RKO (cell line): ENCODE measurements around the gene MACROD2.

Experiments used
- DNase-seq: peaks from one replicate; pipeline ENCODE4 v3.0.0-alpha.2; 2016; ENCODE audit warnings: low spot score

The MACROD2 gene

DNA sequence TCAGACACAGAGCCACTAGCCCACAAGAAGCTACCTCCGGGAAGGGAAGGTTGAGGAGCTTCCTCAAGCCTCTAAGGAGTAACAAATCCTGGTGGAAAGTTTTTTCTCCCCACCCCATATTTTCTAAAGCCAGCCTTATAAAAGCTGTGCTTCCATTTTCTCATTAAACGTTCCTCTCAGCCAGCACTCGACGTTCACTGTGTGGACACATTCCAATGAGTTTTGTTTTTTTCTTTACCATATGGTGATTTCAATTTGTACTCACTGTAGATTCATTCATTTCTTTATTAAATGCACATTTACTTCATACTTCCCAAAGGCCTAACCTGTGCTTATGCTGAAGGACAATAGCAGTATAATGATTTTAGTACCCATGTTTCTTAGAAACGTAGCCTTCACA is 536.5 kb downstream of the MACROD2 start:
- no peak for DNase-seq

DNA sequence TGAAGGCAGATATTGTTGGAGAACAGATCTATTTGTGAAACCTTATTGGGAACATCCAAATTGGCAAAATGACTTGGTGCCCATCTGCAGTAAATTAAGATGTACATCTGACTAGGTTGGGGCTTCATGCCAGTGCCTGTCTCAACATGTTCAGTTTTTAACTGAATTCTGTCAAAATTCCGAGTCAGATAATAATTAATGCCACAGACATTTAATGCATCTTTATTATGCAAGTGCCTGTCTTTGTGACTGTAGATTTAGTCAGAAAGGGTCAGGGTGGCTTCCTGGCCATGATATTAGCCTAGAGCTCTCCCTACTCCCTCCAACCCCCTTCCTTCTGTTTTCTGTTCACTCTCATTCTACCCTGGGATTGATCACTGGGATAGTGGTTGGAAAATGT is 541.4 kb downstream of the MACROD2 start:
- DNase-seq: no peak

DNA sequence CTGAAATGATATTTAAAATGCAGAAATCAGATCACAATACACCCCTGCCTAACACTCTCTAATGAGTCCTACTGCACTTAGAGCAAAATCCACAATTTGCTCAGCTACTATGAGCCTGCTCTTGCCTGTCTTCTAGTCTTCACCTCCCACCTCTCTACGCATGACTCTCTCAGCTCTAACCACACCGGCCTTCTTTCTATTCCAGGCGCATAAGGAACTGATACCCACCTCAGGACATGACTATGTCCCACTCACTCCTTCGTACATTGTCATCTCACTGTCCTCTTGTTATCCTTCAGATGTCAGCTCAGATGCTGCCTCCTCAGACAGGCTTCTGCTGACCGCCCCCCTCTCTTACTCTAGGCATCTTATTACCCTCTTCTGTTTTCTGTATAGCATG is 543.1 kb downstream of the MACROD2 start:
- DNase-seq: no peak

DNA sequence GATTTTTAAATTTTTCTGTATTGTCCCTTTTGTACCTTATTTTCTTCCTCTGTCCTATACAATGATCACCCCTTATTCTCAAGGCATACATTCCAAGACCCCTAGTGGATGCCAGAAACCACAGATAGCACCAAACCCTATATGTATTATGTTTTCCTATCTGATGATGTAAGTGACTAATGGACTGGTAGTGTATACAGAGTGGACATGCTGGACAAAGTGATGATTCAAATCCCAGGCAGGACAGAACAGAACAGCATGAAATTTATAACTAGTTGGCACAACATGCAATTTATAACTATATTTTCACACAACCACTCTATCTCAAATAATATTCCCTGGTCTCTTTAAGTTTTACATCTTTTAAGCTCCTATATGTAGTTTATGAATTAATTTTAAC is 547.7 kb downstream of the MACROD2 start:
- no peak for DNase-seq

DNA sequence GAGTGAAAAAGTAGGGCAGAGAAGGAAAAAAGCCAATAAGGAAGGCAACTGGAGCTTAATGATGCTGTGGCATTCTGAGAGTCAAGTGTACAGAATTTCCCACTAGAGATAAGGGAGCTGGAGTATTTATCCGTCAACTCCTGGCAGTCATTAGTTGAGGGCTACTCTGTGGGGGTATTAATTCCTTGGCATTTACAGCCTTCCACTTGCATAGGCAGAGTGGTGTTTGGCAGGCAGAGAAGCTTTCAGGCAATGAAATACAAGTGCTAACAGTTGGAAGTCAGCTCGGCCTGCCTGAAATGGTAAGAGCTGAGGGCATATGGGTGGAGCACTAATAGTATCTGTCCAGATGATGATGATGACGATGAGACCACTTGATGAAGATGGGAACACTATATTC is 549.4 kb downstream of the MACROD2 start:
- DNase-seq: no peak

DNA sequence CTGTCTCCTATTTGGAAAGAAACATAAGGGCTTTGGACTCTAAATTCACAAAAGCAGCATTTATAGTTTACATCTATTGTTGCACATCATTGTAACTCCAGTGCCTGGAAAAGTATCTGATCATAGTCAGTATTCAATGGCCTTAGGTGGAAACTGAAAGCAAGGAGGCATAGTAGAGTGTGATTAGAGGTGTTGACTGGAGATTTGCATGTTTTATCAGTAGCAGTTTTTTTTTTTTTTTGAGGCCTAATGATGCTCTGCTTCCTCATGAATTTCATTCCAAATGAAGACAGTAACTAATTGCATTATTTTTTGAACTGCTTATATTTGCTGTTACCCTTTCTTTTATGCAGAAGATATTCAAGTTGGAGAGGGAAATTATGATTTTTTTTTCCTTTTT is 555.3 kb downstream of the MACROD2 start:
- no peak for DNase-seq

DNA sequence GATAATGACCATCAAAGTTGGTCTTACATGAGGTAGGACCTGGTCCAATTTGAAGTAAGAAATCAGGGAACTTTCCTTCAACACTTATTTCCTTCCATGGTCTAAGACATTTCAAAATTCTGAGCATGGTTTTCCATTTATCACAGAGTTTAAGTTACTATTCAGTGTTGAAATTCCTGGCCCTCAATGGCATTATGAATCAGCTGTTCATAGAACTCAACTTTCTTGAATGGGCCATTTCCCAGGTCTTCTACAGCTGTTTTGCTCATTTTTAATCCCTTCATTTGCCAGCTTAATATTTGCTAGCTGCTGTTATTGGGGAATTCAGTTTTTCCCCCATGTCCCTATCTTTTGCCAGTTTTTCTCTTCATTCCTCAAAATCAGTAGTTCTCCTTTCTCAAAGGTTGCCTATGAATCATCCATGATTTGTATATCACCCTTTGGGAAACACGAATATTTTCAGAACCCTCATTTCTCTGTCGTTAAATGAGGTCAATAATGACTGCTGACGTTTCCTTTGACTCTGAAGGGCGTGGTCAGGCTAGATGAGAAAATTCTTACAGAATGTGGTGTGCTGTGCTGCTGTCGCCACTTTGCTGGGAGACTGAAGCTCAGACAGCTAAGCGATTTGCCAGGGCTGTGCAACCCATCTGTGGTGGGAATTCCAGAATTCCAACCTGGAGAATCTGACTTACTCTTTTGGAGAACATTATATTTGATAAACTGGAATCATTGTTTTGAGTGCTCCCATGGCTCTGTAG is 558.6 kb downstream of the MACROD2 start:
- no peak for DNase-seq

DNA sequence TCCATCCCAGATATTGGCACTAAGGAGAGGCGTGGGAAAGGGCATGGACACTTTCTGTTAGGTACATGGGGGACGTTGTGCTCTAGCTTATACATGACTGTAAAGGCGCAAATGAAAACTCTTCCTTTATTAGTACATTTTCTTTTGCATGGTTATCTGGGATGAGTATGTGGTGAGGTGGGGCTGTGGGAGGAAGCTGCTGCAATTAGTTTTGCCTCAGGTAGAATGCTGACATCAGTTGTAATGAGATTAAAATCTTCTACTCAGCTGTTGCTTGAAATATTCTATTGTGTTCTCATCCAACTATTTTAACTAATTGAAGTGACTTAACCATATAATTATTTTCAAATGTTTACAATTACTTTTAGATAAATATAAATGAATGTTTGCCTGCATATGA is 560.4 kb downstream of the MACROD2 start:
- no peak for DNase-seq

DNA sequence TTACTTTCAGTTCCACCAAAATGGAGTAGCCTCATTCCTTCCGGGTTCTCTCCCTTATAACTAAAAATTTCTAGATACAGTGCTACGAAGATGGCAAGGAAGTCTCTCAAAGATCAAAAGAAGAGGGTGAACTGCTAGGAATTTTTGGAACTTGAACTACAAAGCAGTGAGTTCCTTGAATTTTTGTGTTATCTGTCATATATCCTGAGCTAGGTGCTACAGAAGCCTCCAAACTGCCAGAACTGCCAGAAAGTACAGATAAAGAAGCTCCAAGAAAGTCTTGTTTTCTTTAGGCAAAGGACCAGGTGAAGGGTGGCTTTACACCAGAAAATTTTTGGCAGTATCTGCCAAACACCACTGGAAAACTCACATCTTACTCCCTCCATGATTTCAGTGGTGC is 560.9 kb downstream of the MACROD2 start:
- DNase-seq: no peak

DNA sequence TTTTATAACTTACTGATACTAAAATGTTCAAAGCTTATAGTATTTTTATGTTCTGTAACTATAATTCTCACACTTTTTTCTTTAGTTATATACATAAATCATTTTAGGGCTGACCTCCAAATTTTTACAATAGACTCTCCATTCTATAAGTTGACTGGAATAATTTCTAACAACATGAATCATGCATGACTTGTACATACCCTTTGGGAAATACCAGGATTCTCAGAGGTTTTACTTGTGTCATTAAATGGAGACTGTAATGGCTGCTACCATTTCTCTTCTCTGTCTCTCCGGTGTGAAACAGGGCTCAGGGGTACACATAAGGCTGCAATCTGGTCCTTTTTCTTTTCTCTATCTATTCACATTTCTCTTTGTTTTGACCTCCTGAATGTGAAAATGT is 564.3 kb downstream of the MACROD2 start:
- no peak for DNase-seq

DNA sequence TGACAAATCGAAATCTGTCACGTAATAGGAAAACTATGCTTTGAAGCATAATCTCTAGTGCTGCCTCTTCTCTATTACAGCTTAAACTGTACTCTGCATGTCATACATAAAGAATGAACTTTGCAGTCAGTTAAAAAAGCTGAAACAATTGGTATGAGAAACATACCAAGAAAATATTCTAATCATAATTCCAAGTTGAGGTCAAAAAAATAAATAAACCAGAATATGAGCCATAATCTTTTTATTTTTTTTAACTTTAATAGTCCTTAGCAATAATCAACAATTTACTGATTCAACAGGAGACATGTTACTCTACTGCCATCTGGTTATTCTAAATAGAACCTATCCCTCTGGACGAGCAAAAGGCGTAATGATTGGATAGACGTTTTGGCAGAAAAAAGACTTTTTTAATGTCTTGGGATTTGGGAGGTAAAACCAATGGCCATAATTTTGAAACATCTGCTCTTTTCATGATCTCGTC is 566.5 kb downstream of the MACROD2 start:
- no peak for DNase-seq

DNA sequence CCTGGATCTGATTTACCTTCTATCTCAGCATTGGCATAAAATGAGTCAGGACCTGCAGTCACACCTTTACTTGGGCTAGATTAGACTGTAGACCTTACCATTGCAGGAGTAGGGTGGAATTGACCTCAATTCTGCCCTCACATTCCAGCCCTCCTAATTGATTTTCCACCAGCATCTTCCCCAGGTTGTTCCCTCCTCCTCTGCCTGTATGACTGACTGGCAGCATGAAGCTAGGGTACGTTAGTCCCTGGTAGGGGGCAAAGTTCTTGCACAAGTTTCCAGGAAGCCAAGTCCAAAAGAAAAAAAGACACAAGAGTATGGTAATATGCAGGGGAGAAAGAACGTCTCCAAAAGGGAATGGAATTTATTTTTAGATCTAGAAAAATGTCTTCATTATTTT is 567.7 kb downstream of the MACROD2 start:
- DNase-seq: no peak

DNA sequence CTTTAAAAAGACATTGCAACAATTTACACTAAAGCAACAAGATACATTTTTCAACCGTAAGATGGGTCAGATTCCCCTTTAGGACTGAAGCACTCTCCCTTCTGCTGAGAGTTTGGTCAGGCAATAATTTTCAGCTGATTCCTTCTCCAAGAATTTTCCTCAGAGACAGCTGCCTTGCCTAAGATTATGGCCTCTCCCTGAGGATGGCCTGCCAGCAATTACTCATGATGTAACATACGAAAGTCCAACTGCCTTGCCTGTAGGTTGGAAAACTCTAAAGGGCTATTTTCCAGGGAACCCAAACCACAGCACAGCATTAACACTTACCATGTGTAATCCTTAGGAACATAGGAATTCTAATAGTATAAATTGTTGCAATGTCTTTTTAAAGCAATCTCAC is 571.2 kb downstream of the MACROD2 start:
- DNase-seq: no peak

DNA sequence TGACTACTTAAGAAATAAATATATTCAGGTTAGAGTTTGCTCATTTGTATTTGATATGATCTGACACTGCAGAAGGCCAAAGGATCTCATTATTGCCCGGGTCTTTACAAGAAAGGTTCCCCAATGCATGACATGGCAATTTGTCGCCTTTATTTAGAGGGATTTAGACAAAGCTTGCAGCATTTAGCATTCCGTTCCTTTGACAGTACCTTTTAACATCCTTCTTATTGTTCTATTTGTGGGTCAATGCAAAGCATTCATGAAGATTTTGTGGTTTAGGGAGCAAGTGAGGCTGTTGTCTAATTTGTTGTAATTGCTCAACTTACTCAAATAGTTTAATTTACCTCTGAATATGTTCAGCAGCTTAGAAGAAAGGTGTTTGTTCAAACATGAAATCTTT is 572.9 kb downstream of the MACROD2 start:
- DNase-seq: no peak

DNA sequence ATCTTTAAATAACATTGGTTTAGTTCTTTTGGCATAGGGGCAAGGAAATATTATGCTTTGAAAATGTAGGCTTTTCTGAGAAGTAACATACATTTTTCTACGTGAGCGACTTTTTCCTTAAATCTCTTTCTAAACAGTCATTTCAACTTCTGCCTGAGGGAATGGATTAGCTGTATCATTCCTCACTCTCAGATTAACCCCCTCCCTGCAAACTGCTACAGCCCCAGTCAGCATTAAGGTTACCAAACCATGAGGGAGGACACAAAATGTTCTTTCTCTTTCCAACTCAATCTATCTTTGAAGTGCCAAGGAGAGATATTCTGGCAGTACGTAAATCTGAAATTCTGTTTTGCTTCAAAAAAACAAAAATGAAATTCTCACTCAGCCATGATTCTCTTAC is 573.4 kb downstream of the MACROD2 start:
- no peak for DNase-seq

DNA sequence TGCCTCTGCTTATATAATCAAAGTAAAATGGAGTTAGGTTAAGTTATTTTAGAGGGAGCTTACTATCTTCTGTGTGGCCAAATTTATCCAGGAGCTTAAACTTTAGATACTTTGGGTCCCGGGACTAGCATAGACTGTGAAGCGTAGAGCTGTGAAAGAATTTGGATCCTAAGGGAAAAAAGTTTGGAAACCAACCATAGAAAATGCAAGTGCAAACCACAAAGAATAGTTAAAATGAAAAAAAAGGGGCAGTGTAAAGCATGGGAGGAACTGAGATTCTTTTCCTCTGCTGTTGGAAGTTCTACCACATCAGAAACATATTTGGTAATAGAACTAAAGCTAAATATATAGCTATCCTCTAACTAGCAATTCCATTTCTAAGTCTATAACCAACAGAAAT is 574.3 kb downstream of the MACROD2 start:
- no peak for DNase-seq

DNA sequence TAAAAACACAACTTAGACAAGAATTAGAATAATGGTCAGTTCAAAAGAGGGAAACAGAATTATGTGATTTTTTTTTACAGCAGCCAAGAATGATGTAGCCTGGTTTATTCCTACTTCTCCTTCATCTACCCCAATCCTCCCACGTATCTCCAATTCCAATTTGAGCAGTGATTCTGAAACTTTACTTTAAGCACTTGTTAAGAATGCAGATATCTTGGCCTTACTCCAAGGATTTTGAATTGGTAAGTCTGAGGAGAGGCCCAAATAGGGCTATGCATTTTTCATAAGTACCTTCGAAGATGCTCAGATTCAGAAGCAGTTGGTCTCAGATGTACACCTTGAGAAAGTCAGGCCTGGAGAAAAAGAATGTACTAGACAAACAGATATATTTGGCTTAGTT is 575.5 kb downstream of the MACROD2 start:
- DNase-seq: no peak

DNA sequence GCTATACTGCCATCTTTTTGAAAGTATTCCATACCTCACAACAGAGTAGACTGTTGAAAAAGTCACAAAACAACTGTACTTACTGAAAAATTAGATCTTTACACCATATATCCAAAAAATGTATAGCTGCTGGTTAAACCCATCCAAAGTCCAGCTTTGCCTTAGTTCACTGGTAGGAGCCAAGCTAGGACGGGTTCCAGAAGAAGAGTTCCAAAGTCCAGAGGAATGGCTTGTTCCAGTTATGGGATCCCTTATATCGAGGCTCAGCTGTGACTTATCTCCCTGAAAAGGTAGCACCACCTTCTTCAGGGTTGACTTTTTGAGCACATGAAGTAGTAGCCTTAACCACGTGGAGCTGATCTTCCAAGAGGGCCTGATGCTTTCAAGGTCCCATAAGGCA is 578.4 kb downstream of the MACROD2 start:
- DNase-seq: no peak

DNA sequence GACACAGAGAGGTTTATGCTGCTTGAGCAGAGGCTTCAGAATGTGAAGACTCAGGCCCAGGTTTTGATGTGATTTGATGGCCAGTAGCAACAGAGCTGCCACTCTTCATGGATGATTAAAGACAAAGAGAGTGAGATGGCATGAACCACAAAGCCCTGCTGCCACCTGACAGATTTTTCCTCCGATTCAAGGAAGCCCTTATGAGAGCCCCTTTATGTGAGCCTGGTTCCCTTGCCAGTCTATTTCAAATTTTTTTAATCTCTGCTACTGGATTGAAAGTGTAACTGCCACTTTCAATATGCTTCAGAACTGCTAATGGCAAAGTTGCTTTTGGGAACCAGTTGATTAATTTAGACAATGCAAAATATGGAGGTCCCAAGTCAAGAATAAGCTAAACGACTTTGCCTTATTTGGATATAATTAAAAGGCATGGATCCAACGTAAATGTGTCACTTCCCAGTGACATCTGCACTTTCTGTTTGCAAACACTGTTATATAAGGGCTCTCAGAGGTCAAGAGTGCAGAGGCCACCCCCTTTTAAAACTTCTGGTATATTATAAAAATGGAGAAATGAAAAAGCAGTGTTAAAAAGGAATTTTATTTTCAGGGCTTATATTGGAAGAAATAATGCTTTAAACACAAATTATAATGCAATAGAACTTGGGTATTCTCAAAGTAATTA is 581.0 kb downstream of the MACROD2 start:
- DNase-seq: no peak

DNA sequence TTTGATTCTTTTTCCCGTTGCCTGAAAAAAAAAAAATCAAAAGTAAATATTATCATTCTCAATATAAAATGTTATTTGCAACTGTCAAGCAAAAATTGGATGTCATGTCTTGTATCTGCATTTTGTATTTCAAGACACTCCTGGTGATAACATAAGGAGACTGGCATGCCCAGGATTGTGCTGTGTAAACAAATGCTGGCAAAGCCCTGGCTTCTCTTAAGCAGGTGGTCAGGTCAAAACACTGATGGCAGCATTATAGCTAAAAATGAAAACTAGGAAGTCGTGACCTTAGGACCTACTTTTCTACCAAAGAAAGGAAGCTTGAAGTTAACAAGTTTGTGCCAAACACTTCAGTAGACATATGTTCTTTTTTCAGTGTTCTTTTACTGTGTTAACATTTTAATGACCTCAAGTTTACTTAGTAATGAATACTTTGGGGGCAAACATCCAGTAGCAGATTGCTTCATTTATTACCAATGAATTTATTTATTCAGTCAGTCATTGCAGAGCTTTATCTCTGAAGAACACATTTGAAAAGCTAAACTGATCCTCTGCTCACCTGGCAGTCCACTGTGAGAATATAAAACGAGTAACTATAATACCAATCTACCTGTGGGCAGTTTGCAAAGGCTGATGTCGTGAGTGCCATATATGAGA is 585.2 kb downstream of the MACROD2 start:
- DNase-seq: no peak

DNA sequence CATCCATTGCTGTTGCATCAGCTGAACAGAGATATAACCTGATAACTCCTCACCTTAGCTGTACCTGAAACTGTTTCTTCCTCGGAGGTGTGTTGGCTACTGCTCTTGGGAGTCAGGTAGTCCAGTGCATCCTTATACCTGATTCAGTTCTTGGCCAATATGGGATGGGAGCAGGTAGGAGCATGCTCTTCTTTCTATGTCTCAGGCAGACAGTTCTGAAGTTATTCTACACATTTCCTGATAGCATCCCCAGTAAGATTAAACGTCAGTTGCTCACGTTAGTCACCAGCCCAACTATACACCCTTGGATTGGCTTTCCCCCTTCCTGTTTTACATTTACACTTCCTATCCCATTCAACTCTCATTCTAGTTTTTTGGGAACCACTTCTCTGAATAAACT is 586.4 kb downstream of the MACROD2 start:
- DNase-seq: no peak

DNA sequence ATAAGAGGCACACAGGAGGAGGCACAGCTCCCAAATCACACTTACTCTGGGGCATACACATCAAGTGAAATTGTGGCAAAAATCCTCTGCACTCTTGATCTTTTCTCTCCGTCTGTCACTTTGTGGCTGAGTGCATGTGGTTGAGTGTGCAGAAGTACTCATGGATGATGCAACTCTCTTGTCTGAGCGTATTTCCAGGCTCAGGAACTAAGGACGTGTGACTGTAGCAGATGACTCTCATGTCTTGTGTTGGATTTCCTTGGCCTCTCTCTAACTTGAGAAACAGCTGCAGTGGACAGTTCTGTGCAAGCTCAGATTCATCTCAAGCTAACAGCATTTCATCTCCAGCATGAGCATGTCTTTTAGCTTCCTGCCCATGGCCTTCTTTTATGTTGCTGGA is 587.5 kb downstream of the MACROD2 start:
- peak; percentile 57 for DNase-seq

DNA sequence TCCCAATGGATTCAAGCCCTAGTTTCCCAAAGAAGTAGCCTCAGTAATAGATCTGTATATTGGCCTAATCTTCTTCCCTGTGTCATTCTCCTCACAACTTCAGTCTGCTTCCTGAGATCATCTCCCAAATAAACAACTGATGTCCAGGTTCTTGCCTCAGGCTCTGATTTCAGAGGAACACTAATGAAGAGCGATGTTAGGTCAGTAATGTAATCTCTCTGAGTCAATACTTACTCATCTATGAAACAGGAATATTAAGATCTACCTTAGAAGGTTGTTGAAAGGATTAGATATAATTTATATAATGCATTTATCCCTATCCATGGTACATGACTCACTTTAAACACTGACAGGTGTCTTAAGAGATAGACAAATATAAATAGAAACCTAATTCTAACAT is 588.1 kb downstream of the MACROD2 start:
- DNase-seq: peak; percentile 31
